G401 (cell line): ENCODE measurements around the gene VTI1B. TPM values are rescaled to one million over a fixed set of nuclear protein-coding genes. Genes with fewer than 3 reads are reported as not detected.

Source experiments
- DNase-seq: peaks from one replicate; pipeline ENCODE4 v3.0.0-alpha.2; 2015; ENCODE audit warnings: low spot score
- in situ Hi-C: cut with HindIII; loops from 2 replicates; pipeline ENCODE4 v1.10.0; 2016; ENCODE audit warnings: low sequenced_read_pairs, mixed read lengths
- total RNA-seq: library from RNA; depleted of rRNA; stranded (reverse); fragments of >200 nt; shearing (Covaris generic); gene quantifications from 2 replicates; pipeline ENCODE4 v1.2.3, GENCODE V29; 2014; rRNA removed

VTI1B gene
- total RNA-seq, 1 experiment from 2014 or later, result 79.8 TPM

GRCh38 chr14:67599698-67600561 lies 74.5 kb downstream of the VTI1B start, which contains the start of gene PIGH:
TSS of gene PIGH (minus strand) at chr14:67600268. CDS start at chr14:67600203, 65 bp downstream.
- DNase-seq, result peak; percentile 88
- in situ Hi-C loops, result no loop called here

Other genes with a start within 250 kb of the VTI1B start
- 0.18 and 0.41 TPM in 2 replicates for gene TMEM229B, start 185.9 kb downstream of the VTI1B start, total RNA-seq
- 4.8 and 8.6 TPM in 2 replicates for gene PLEKHH1, start 141.3 kb downstream of the VTI1B start, total RNA-seq
- gene PIGH, start 74.4 kb downstream of the VTI1B start, total RNA-seq, result 41.4 and 51.4 TPM in 2 replicates
- 82.0 and 91.5 TPM in 2 replicates for gene ARG2, start 54.7 kb downstream of the VTI1B start, total RNA-seq
- 71.6 and 97.4 TPM in 2 replicates for gene RDH11, start 21.1 kb upstream of the VTI1B start, total RNA-seq
- 0.43 TPM in 1 of 2 replicates, not detected in the other for gene RDH12, start 27.3 kb upstream of the VTI1B start, total RNA-seq
- gene ZFYVE26, start 142.0 kb upstream of the VTI1B start, total RNA-seq, result 58.9 and 93.4 TPM in 2 replicates
- 61.4 and 103 TPM in 2 replicates for gene RAD51B, start 145.1 kb upstream of the VTI1B start, total RNA-seq